Prostate gland (tissue), 2 donors: ENCODE measurements around the gene PSMD13. TPM values are rescaled to one million over a fixed set of nuclear protein-coding genes. Genes with fewer than 3 reads are reported as not detected.

Experiments used
- DNase-seq: peaks from one replicate; pipeline ENCODE4 v3.0.0-alpha.2; 2019; ENCODE audit warnings: low spot score
- H3K27ac ChIP-seq, 2 donors: fragments of 200-600 bp; sonication (generic); 2 replicates each; pipeline ENCODE4 v1.5.1; 2017 to 2019
- H3K27me3 ChIP-seq: fragments of 200-600 bp; sonication (generic); replicated peaks from 2 replicates; pipeline ENCODE4 v1.5.1; 2019; ENCODE audit not compliant: insufficient read depth
- H3K36me3 ChIP-seq, 2 donors: fragments of 200-600 bp; sonication (generic); 1 replicate in 1 of 2; 2 replicates in 1 of 2; pipeline versions ENCODE4 v1.5.1 to v1.8.1; 2017 to 2019
- H3K4me1 ChIP-seq: fragments of 200-600 bp; sonication (generic); replicated peaks from 2 replicates; pipeline ENCODE4 v1.5.1; 2019
- H3K4me3 ChIP-seq, 2 donors: fragments of 200-600 bp; sonication (generic); 2 replicates each; pipeline ENCODE4 v1.5.1; 2017 to 2019
- H3K9me3 ChIP-seq: fragments of 200-600 bp; sonication (generic); 2 replicates; pipeline ENCODE4 v1.5.1; 2017
- POLR2A ChIP-seq: fragments of 450-650 bp; IDR thresholded peaks from one replicate; pipeline ENCODE4 v1.6.1; 2016; ENCODE audit warnings: antibody characterized with exemption, mild to moderate bottlenecking
- POLR2AphosphoS5 ChIP-seq: sonication (generic); formaldehyde crosslinking; IDR thresholded peaks from one replicate; pipeline ENCODE4 v1.6.1; 2017; ENCODE audit warnings: antibody characterized with exemption
- WGBS: methylation state at CpG from one replicate; pipeline ENCODE4 v1.1.5; 2018; 5-methylcytosine and 5-hydroxymethylcytosine counted together
- intact Hi-C: fragments of 100-400 bp; cut with DNase I; formaldehyde crosslinking; loops from one replicate; pipeline ENCODE4 v1.14.2; 2022
- total RNA-seq, 2 donors: library from RNA; depleted of rRNA; stranded (reverse); fragments of >200 nt; gene quantifications; one replicate each; pipeline ENCODE4 v1.1.0, GENCODE V29; 2016
- TF ChIP-seq, protein P1 (sequence below), 4 experiments: fragments of 200-600 bp in 2 of 4; fragments of 450-650 bp in 2 of 4; sonication (generic) in 2 of 4; IDR thresholded peaks; 1 replicate in 3 of 4; 2 replicates in 1 of 4; pipeline ENCODE4 v1.5.1; 2016 to 2019; ENCODE audit warnings: antibody characterized with exemption in 4 of 4, mild to moderate bottlenecking in 2 of 4, moderate library complexity in 2 of 4

Gene PSMD13
- total RNA-seq, 2 donors from 2014 or later: 87.4 to 129 TPM

DNA sequence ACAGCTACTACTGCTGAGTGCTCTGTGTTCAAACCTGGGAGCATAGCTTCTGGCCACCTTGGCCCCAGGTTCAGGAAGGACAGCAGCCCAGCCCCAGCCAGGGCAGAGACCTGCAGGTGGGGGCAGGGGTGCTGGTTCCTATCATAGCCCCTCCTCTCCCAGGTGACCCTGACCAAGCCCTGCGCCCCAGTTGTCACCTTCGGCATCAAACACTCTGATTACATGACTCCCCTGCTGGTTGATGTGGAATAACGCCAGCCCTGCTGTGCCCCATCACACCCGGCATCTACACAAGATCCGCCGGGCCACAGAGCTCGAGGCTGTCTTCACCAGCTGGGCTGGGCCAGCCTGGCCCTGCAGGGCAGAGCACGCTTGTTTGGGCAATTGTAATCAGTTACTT lies 37.0 kb upstream of the PSMD13 start:
- Histone ChIP-seq H3K36me3 (peaks cover 0 to 6% of the 10 kb centered on the region in 2 donors), H3K27me3 (no peaks in the 10 kb centered on the region), H3K27ac (no peak overlapping the region), H3K4me3 (no peak overlapping the region), H3K4me1 (no peaks in the 10 kb centered on the region), H3K9me3 (no peaks in the 10 kb centered on the region)
- TF ChIP-seq POLR2A: no peak
- TF ChIP-seq POLR2AphosphoS5: no peak
- TF ChIP-seq, protein P1, sequence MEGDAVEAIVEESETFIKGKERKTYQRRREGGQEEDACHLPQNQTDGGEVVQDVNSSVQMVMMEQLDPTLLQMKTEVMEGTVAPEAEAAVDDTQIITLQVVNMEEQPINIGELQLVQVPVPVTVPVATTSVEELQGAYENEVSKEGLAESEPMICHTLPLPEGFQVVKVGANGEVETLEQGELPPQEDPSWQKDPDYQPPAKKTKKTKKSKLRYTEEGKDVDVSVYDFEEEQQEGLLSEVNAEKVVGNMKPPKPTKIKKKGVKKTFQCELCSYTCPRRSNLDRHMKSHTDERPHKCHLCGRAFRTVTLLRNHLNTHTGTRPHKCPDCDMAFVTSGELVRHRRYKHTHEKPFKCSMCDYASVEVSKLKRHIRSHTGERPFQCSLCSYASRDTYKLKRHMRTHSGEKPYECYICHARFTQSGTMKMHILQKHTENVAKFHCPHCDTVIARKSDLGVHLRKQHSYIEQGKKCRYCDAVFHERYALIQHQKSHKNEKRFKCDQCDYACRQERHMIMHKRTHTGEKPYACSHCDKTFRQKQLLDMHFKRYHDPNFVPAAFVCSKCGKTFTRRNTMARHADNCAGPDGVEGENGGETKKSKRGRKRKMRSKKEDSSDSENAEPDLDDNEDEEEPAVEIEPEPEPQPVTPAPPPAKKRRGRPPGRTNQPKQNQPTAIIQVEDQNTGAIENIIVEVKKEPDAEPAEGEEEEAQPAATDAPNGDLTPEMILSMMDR (IDR thresholded peaks at IDR 0.05): no peak
- no peak for DNase-seq
- intact Hi-C loops: loop anchor here (5.0 kb wide), 1 partner anchor 158 kb away; no protein-coding TSS in a partner anchor
- 78% methylated on average over 8 of the region's 8 CpGs for WGBS

DNA sequence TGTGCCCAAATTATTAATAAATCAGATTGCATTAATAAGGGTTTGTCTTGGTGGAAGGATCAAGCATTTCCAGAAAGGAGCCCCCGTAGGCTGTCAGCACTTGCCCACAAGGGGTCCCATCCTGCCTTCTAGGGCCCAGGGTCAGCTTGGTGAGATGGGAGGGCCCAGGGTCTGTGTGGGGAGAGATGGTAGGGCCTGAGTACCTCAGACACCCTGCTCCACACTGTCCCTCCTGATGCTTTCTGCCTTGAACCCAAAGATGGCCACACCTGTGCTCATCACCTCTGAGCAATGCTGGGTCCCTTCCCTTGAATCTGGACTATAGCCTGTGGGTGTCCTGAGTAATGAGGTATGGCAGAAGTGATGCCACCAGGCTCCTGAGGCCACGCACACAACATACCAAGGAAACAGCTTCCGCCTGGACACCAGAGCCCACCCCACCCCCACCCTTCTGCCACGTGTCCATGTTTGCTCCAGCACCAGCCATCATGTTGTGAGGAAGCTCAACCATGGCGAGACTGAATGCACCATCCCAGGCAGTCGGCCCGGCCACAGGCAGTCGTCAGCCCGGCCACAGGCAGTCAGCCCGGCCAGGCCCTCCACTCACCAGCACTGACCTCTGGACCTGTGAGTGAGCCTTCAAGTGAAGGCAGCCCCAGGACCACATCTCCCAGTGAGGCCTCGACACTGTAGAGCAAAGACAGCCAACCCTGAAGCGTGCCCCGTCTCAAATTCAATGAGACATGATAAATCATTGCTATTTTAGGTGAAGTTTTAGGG lies 36.4 kb upstream of the PSMD13 start:
- H3K27ac ChIP-seq: no peak overlapping the region
- H3K9me3 ChIP-seq: no peaks in the 10 kb centered on the region
- no peak for DNase-seq
- peaks cover 0 to 6% of the 10 kb centered on the region in 2 donors for H3K36me3 ChIP-seq
- 92% methylated on average over 13 of the region's 13 CpGs for WGBS
- no peak for TF ChIP-seq POLR2AphosphoS5
- TF ChIP-seq, protein P1 (IDR thresholded peaks at IDR 0.05): no peak
- no peak for TF ChIP-seq POLR2A
- intact Hi-C loops: loop anchor here (5.0 kb wide), 1 partner anchor 157 kb away; no protein-coding TSS in a partner anchor
- H3K4me3 ChIP-seq: no peak overlapping the region
- no peaks in the 10 kb centered on the region for H3K27me3 ChIP-seq
- H3K4me1 ChIP-seq: peaks cover 2% of the 10 kb centered on the region

DNA sequence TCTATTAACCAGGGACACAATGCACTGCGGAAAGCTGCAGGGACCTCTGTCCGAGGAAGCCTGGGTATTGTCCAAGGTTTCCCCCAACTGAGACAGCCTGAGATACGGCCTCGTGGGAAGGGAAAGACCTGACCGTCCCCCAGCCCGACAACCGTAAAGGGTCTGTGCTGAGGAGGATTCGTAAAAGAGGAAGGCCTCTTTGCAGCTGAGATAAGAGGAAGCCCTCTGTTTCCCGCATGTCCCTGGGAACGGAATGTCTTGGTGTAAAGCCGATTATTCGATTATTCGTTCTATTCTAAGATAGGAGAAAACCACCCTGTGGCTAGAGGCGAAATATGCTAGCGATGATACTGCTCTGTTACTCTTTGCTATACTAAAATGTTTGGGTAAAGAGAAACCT lies 34.8 kb upstream of the PSMD13 start:
- 64% methylated on average over 15 of the region's 15 CpGs for WGBS
- Histone ChIP-seq H3K4me1 (peaks cover 6% of the 10 kb centered on the region), H3K36me3 (peaks cover 0 to 6% of the 10 kb centered on the region in 2 donors), H3K27ac (no peak overlapping the region), H3K4me3 (no peak overlapping the region), H3K9me3 (no peaks in the 10 kb centered on the region), H3K27me3 (no peaks in the 10 kb centered on the region)
- TF ChIP-seq POLR2AphosphoS5: no peak
- TF ChIP-seq, protein P1 (IDR thresholded peaks at IDR 0.05): no peak
- no peak for TF ChIP-seq POLR2A
- intact Hi-C loops: loop anchor here (5.0 kb wide), 1 partner anchor 155 kb away; no protein-coding TSS in a partner anchor
- DNase-seq: no peak

DNA sequence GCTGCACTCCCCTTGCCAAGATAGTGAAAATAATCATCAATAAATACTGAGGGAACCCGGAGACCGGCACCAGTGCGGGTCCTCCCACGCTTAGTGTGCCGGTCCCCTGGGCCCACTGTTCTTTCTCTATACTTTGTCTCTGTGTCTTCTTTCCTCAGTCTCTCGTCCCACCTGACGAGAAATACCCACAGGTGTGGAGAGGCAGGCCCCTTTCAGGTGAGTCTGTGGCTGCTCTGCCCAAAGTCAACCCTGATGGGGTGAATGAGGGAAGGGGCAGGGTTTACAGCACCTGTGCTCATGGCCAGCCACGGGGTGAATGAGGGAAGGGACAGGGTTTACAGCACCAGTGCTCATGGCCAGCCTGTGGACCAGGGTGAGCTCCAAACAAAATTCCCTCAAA lies 34.3 kb upstream of the PSMD13 start:
- no peak overlapping the region for H3K27ac ChIP-seq
- H3K27me3 ChIP-seq: no peaks in the 10 kb centered on the region
- 80% methylated on average over 8 of the region's 8 CpGs for WGBS
- TF ChIP-seq, protein P1 (IDR thresholded peaks at IDR 0.05): no peak
- TF ChIP-seq POLR2AphosphoS5 (no peak), POLR2A (no peak)
- no peak overlapping the region for H3K4me3 ChIP-seq
- intact Hi-C loops: loop anchor here (5.0 kb wide), 1 partner anchor 155 kb away; no protein-coding TSS in a partner anchor
- no peak for DNase-seq
- peaks cover 6% of the 10 kb centered on the region for H3K4me1 ChIP-seq
- peaks cover 0 to 6% of the 10 kb centered on the region in 2 donors for H3K36me3 ChIP-seq
- no peaks in the 10 kb centered on the region for H3K9me3 ChIP-seq
